IMR-90 (cell line): ENCODE results near the gene THSD7B. TPM values are rescaled to one million over a fixed set of nuclear protein-coding genes. Genes with fewer than 3 reads are reported as not detected.

Experiments
- ATAC-seq: fragments of 200-7000 bp; cut with Tn5 transposase; 2 replicates; pipeline ENCODE4 v1.9.1; 2020; ENCODE audit warnings: low read depth, mild to moderate bottlenecking, moderate library complexity
- BruUV-seq: library from RNA; stranded (reverse); fragments of 400-500 nt; replicated peaks from 2 replicates; lab custom pipeline; 2021; lab: Mats Ljungman, UMichigan
- CTCF ChIA-PET: fragments of 300-600 bp; formaldehyde crosslinking; extraction: SDS; loops from one replicate; lab custom pipeline; 2021; ENCODE audit warnings: antibody characterized with exemption; lab: Yijun Ruan, JAX
- POLR2A ChIA-PET: fragments of 300-600 bp; sonication (Branson Sonifier 250); formaldehyde crosslinking; loops from one replicate; lab custom pipeline; 2022; ENCODE audit warnings: antibody characterized with exemption; ENCODE audit not compliant: unreplicated experiment; lab: Charles Lee
- DNase-seq: peaks from one replicate; pipeline ENCODE4 v3.0.0; 2013
- H2AFZ ChIP-seq: replicated peaks from 2 replicates; pipeline ENCODE3; 2013; ENCODE audit warnings: low read length, mild to moderate bottlenecking; ENCODE audit not compliant: poor library complexity
- H2AK5ac ChIP-seq: 2 replicates; pipeline ENCODE4 v1.6.1; 2013; ENCODE audit warnings: low read depth, low read length, inconsistent platforms
- H2AK9ac ChIP-seq: replicated peaks from 2 replicates; pipeline ENCODE3; 2013; ENCODE audit warnings: mild to moderate bottlenecking, low read depth, low read length, moderate library complexity; ENCODE audit not compliant: poor library complexity
- H2BK120ac ChIP-seq: 2 replicates; pipeline ENCODE4 v1.6.1; 2013; ENCODE audit warnings: low read depth, low read length, inconsistent platforms
- H2BK15ac ChIP-seq: 3 replicates; pipeline ENCODE4 v1.6.1; 2013; ENCODE audit warnings: low read depth, low read length, inconsistent platforms
- H2BK20ac ChIP-seq: 2 replicates; pipeline ENCODE4 v1.6.1; 2013; ENCODE audit warnings: low read depth, mild to moderate bottlenecking, inconsistent platforms, low read length, moderate library complexity
- H2BK5ac ChIP-seq: 2 replicates; pipeline ENCODE4 v1.6.1; 2013; ENCODE audit warnings: mild to moderate bottlenecking, low read depth, low read length, inconsistent platforms; ENCODE audit not compliant: poor library complexity, severe bottlenecking
- H3K14ac ChIP-seq: replicated peaks from 2 replicates; pipeline ENCODE4 v1.6.1; 2013; ENCODE audit warnings: low read depth, low read length, inconsistent platforms
- H3K18ac ChIP-seq: 2 replicates; pipeline ENCODE4 v1.6.1; 2013; ENCODE audit warnings: low read depth, low read length, control low read depth
- H3K23ac ChIP-seq: 2 replicates; pipeline ENCODE4 v1.6.1; 2013; ENCODE audit warnings: low read depth, low read length, inconsistent platforms
- H3K27ac ChIP-seq: 2 replicates; pipeline ENCODE4 v1.5.1; 2013; ENCODE audit warnings: mild to moderate bottlenecking, control low read depth, low read length; ENCODE audit not compliant: insufficient read depth
- H3K27me3 ChIP-seq: 2 replicates; pipeline ENCODE4 v1.6.1; 2013; ENCODE audit warnings: low read length; ENCODE audit not compliant: control insufficient read depth, insufficient read depth
- H3K36me3 ChIP-seq: 2 replicates; pipeline ENCODE4 v1.6.1; 2013; ENCODE audit warnings: low read length, mixed read lengths; ENCODE audit not compliant: control insufficient read depth, insufficient read depth
- H3K4ac ChIP-seq: 2 replicates; pipeline ENCODE4 v1.6.1; 2013; ENCODE audit warnings: low read depth, low read length, inconsistent platforms
- H3K4me1 ChIP-seq: 2 replicates; pipeline ENCODE4 v1.6.1; 2013; ENCODE audit warnings: low read length, mixed read lengths; ENCODE audit not compliant: control insufficient read depth, insufficient read depth
- H3K4me2 ChIP-seq: 2 replicates; pipeline ENCODE4 v1.6.1; 2013; ENCODE audit warnings: low read depth, mild to moderate bottlenecking, control low read depth, low read length, moderate library complexity
- H3K4me3 ChIP-seq: 2 replicates; pipeline ENCODE4 v1.5.1; 2013; ENCODE audit warnings: low read depth, mild to moderate bottlenecking, control low read depth, low read length, moderate library complexity; ENCODE audit not compliant: insufficient read depth
- H3K56ac ChIP-seq: 2 replicates; pipeline ENCODE4 v1.6.1; 2013; ENCODE audit warnings: low read length, inconsistent platforms; ENCODE audit not compliant: insufficient read depth; ENCODE audit errors: extremely low read depth
- H3K79me1 ChIP-seq, 2 experiments: 2 replicates each; pipeline ENCODE4 v1.6.1; 2013; ENCODE audit warnings: low read length in 2 of 2, inconsistent platforms in 1 of 2, low read depth in 1 of 2
- H3K9ac ChIP-seq: 2 replicates; pipeline ENCODE4 v1.6.1; 2013; ENCODE audit warnings: low read depth, low read length, control low read depth
- H3K9me1 ChIP-seq: 2 replicates; pipeline ENCODE4 v1.6.1; 2013; ENCODE audit warnings: low read length, inconsistent platforms; ENCODE audit not compliant: insufficient read depth
- H3K9me3 ChIP-seq: 2 replicates; pipeline ENCODE4 v1.6.1; 2013; ENCODE audit warnings: low read length; ENCODE audit not compliant: control insufficient read depth, insufficient read depth
- H4K20me1 ChIP-seq: 2 replicates; pipeline ENCODE4 v1.6.1; 2013; ENCODE audit warnings: low read length, inconsistent platforms; ENCODE audit not compliant: insufficient read depth
- H4K5ac ChIP-seq: 2 replicates; pipeline ENCODE4 v1.6.1; 2013; ENCODE audit warnings: mild to moderate bottlenecking, low read depth, low read length, control low read depth
- H4K8ac ChIP-seq, 2 experiments: 2 replicates each; pipeline ENCODE4 v1.6.1; 2013; ENCODE audit warnings: low read depth in 2 of 2, low read length in 2 of 2, control low read depth in 1 of 2, inconsistent platforms in 1 of 2
- H4K91ac ChIP-seq: 2 replicates; pipeline ENCODE4 v1.6.1; 2013; ENCODE audit warnings: low read depth, low read length, inconsistent platforms; ENCODE audit not compliant: insufficient read depth
- MAZ ChIP-seq: IDR thresholded peaks from 2 replicates; pipeline ENCODE4 v1.6.1; 2012; ENCODE audit warnings: low read depth, mild to moderate bottlenecking, low read length, improper control_type of control experiment, moderate library complexity, borderline replicate concordance
- NFE2L2 ChIP-seq: fragments of 150-350 bp; IDR thresholded peaks from 2 replicates; pipeline ENCODE4 v1.6.1; 2016; ENCODE audit warnings: low read depth, mild to moderate bottlenecking, low read length
- POLR2A ChIP-seq: IDR thresholded peaks from 2 replicates; pipeline ENCODE4 v1.6.1; 2012; ENCODE audit warnings: mild to moderate bottlenecking, low read depth, low read length
- RAD21 ChIP-seq: IDR thresholded peaks from 2 replicates; pipeline ENCODE4 v1.6.1; 2012; ENCODE audit warnings: low read length, improper control_type of control experiment
- RCOR1 ChIP-seq: IDR thresholded peaks from 2 replicates; pipeline ENCODE4 v1.6.1; 2012; ENCODE audit warnings: mild to moderate bottlenecking, low read length, improper control_type of control experiment; ENCODE audit not compliant: insufficient replicate concordance
- USF2 ChIP-seq: fragments of 150-350 bp; IDR thresholded peaks from 2 replicates; pipeline ENCODE4 v1.6.1; 2017; ENCODE audit warnings: mild to moderate bottlenecking, antibody characterized with exemption, low read length, low read depth
- WGBS, 2 experiments: methylation state at CpG; one replicate each; pipeline versions ENCODE4 v1.1.5 to v1.1.7; 2013; ENCODE audit warnings: missing lambda C conversion rate in 2 of 2; ENCODE audit not compliant: insufficient read length in 1 of 2; ENCODE audit errors: extremely low coverage in 2 of 2; 5-methylcytosine and 5-hydroxymethylcytosine counted together
- dilution Hi-C: fragments of 300-500 bp; cut with HindIII; formaldehyde crosslinking; loops from one replicate; pipeline ENCODE4 v1.14.3; 2018; ENCODE audit warnings: low sequenced_read_pairs; ENCODE audit not compliant: unreplicated experiment
- in situ Hi-C: fragments of 300-500 bp; cut with MboI; formaldehyde crosslinking; loops from 3 replicates; pipeline ENCODE4 v1.14.3; 2019; ENCODE audit warnings: low sequenced_read_pairs, inconsistent platforms, mixed read lengths
- intact Hi-C: fragments of 100-400 bp; cut with micrococcal nuclease; formaldehyde crosslinking; loops from 2 replicates; pipeline ENCODE4 v1.10.0; 2022
- polyA plus RNA-seq, 3 experiments: library from polyadenylated mRNA; depleted of rRNA; stranded (reverse); fragments of >200 nt; gene quantifications; 2 replicates each; pipeline ENCODE4 v1.2.3, GENCODE V29; 2012; ENCODE audit warnings: low replicate concordance in 1 of 3
- total RNA-seq: library from RNA; depleted of rRNA; stranded (reverse); fragments of >200 nt; gene quantifications from 2 replicates; pipeline ENCODE4 v1.2.3, GENCODE V29; 2012

The THSD7B gene
- total and polyA plus RNA-seq, 2 of the 4 experiments (the other 2 are of a cell fraction): not detected

GRCh38 chr2:136785215-136785614, 19.9 kb downstream of the THSD7B start:
- Histone ChIP-seq H3K4ac (no peak overlapping the region), H2BK120ac (no peak overlapping the region), H3K56ac (no peak overlapping the region), H3K79me1 (no peaks in the 10 kb centered on the region), H3K23ac (no peak overlapping the region), H4K20me1 (no peaks in the 10 kb centered on the region), H4K8ac (no peak overlapping the region), H3K4me1 (no peaks in the 10 kb centered on the region), H3K9me3 (peaks cover 13% of the 10 kb centered on the region), H4K91ac (no peak overlapping the region), H4K5ac (no peak overlapping the region), H3K4me2 (no peak overlapping the region), H3K9ac (no peak overlapping the region), H3K27ac (no peak overlapping the region), H2AFZ (no peak overlapping the region), H2BK5ac (no peak overlapping the region), H2AK9ac (no peak overlapping the region), H3K14ac (no peak overlapping the region), H2BK15ac (no peak overlapping the region), H2BK20ac (no peak overlapping the region), H3K27me3 (no peaks in the 10 kb centered on the region), H3K18ac (no peak overlapping the region), H2AK5ac (no peak overlapping the region), H3K9me1 (no peaks in the 10 kb centered on the region), H3K36me3 (no peaks in the 10 kb centered on the region), H3K4me3 (no peak overlapping the region)
- no TSS peak for BruUV-seq
- dilution Hi-C loops (no loop called here), intact Hi-C loops (no loop called here), in situ Hi-C loops (no loop called here)
- TF ChIP-seq RCOR1 (no peak), MAZ (no peak), RAD21 (no peak), USF2 (no peak), NFE2L2 (no peak), POLR2A (no peak)
- no peak for DNase-seq
- POLR2A ChIA-PET: no interaction called here
- no peak for ATAC-seq
- no CpG with 5 or more reads among the region's 3 CpGs for WGBS, 2 experiments
- CTCF ChIA-PET: no interaction called here
